HCT116 (cell line): ENCODE measurements around the gene MAP4K4. TPM values are rescaled to one million over a fixed set of nuclear protein-coding genes. Genes with fewer than 3 reads are reported as not detected.

ENCODE experiments used
- ATAC-seq: fragments of 200-7000 bp; cut with Tn5 transposase; 2 replicates; pipeline ENCODE4 v1.9.1; 2020; ENCODE audit warnings: mild to moderate bottlenecking, moderate library complexity
- BruUV-seq: library from RNA; stranded (reverse); fragments of 400-500 nt; replicated peaks from 2 replicates; lab custom pipeline; 2021; lab: Mats Ljungman, UMichigan
- CTCF ChIA-PET: fragments of 300-600 bp; sonication (Branson Sonifier 250); formaldehyde crosslinking; loops from one replicate; lab custom pipeline; 2021; ENCODE audit warnings: antibody characterized with exemption; lab: Charles Lee
- POLR2A ChIA-PET: fragments of 300-600, 350-600 bp; sonication (Branson Sonifier 250); formaldehyde crosslinking; loops from one replicate; lab custom pipeline; 2021; ENCODE audit warnings: antibody characterized with exemption; lab: Charles Lee
- RAD21 ChIA-PET, 2 experiments: fragments of 300-600 bp; sonication (Branson Sonifier 250); formaldehyde crosslinking; loops; one replicate each; lab custom pipeline; 2023; ENCODE audit warnings: low total read pairs in 2 of 2; ENCODE audit not compliant: uncharacterized antibody in 2 of 2, unreplicated experiment in 2 of 2, low non-redundant PET in 1 of 2; lab: Charles Lee
- DNase-seq: peaks from one replicate; pipeline ENCODE4 v3.0.0-alpha.2; 2010; ENCODE audit warnings: low read depth, low spot score
- H2AFZ ChIP-seq: fragments of 200-600 bp; shearing (Covaris generic), sonication (generic); 2 replicates; pipeline ENCODE4 v1.6.1; 2017; ENCODE audit warnings: low read depth, mixed run types, mixed read lengths, antibody characterized with exemption, low read length; ENCODE audit not compliant: poor library complexity, severe bottlenecking
- H3K27ac ChIP-seq: 2 replicates; pipeline ENCODE4 v1.5.1; 2012; ENCODE audit warnings: low read depth, low read length
- H3K27me3 ChIP-seq: fragments of 200-600 bp; sonication (generic); 2 replicates; pipeline ENCODE4 v1.6.1; 2016; ENCODE audit warnings: mixed run types, low read length, mixed read lengths; ENCODE audit not compliant: insufficient read depth
- H3K36me3 ChIP-seq, 2 experiments: fragments of 200-500 bp in 1 of 2; fragments of 200-600 bp in 1 of 2; sonication (Bioruptor generic) in 1 of 2; sonication (generic) in 1 of 2; 2 replicates each; pipeline versions ENCODE4 v1.5.1 to v1.6.1; 2014 to 2016; ENCODE audit warnings: low read length in 2 of 2, inconsistent platforms in 1 of 2, mixed read lengths in 1 of 2, mixed run types in 1 of 2; ENCODE audit not compliant: insufficient read depth in 2 of 2, control insufficient read depth in 1 of 2
- H3K4me1 ChIP-seq, 2 experiments: fragments of 200-600 bp in 1 of 2; sonication (generic) in 1 of 2; 2 replicates each; pipeline versions ENCODE4 v1.5.1 to v1.6.1; 2012 to 2017; ENCODE audit warnings: low read length in 2 of 2, inconsistent platforms in 1 of 2, mild to moderate bottlenecking in 1 of 2, mixed read lengths in 1 of 2, mixed run types in 1 of 2, moderate library complexity in 1 of 2; ENCODE audit not compliant: insufficient read depth in 2 of 2, control insufficient read depth in 1 of 2
- H3K4me2 ChIP-seq: fragments of 200-600 bp; sonication (generic); 2 replicates; pipeline ENCODE4 v1.6.1; 2017; ENCODE audit warnings: mixed run types, low read length, mixed read lengths
- H3K4me3 ChIP-seq, 2 experiments: fragments of 200-600 bp in 1 of 2; sonication (generic) in 1 of 2; replicated peaks in 1 of 2; 2 replicates each; pipeline ENCODE4 v1.5.1; 2011 to 2016; ENCODE audit warnings: low read length in 2 of 2, control low read depth in 1 of 2, low read depth in 1 of 2, mild to moderate bottlenecking in 1 of 2, mixed read lengths in 1 of 2, mixed run types in 1 of 2
- H3K79me2 ChIP-seq: fragments of 200-600 bp; sonication (generic); 2 replicates; pipeline ENCODE4 v1.6.1; 2017; ENCODE audit warnings: mild to moderate bottlenecking, mixed run types, low read length, moderate library complexity, mixed read lengths; ENCODE audit not compliant: insufficient read depth
- H3K9ac ChIP-seq: fragments of 200-600 bp; sonication (generic); 2 replicates; pipeline ENCODE4 v1.6.1; 2016; ENCODE audit warnings: low read length, mixed read lengths
- H3K9me2 ChIP-seq: fragments of 200-600 bp; sonication (generic), shearing (Covaris generic); 2 replicates; pipeline ENCODE4 v1.6.1; 2017; ENCODE audit warnings: mixed run types, mild to moderate bottlenecking, moderate library complexity; ENCODE audit not compliant: insufficient read depth
- H3K9me3 ChIP-seq, 2 experiments: fragments of 200-500 bp in 1 of 2; fragments of 200-600 bp in 1 of 2; sonication (Bioruptor generic) in 1 of 2; sonication (generic) in 1 of 2; 2 replicates each; pipeline ENCODE4 v1.6.1; 2014 to 2017; ENCODE audit warnings: low read length in 2 of 2, mixed read lengths in 2 of 2, inconsistent platforms in 1 of 2, low read depth in 1 of 2, mild to moderate bottlenecking in 1 of 2, mixed run types in 1 of 2, moderate library complexity in 1 of 2; ENCODE audit not compliant: control insufficient read depth in 1 of 2, insufficient read depth in 1 of 2
- H4K20me1 ChIP-seq: fragments of 200-600 bp; sonication (generic), shearing (Covaris generic); 2 replicates; pipeline ENCODE4 v1.6.1; 2017; ENCODE audit warnings: mixed run types, mild to moderate bottlenecking, moderate library complexity; ENCODE audit not compliant: insufficient read depth
- CBX3 ChIP-seq: IDR thresholded peaks from 2 replicates; pipeline ENCODE4 v1.6.1; 2012; ENCODE audit warnings: low read depth
- CEBPB ChIP-seq: IDR thresholded peaks from 2 replicates; pipeline ENCODE4 v1.6.1; 2012; ENCODE audit warnings: low read depth
- CTCF ChIP-seq, 3 experiments: fragments of 200-600 bp in 1 of 3; sonication (generic) in 1 of 3; IDR thresholded peaks in 2 of 3; conservative IDR thresholded peaks in 1 of 3; 2 replicates each; pipeline ENCODE4 v1.5.1; 2012 to 2017; ENCODE audit warnings: low read depth in 2 of 3, low read length in 2 of 3, antibody characterized with exemption in 1 of 3, borderline replicate concordance in 1 of 3, control low read depth in 1 of 3, mild to moderate bottlenecking in 1 of 3, mixed read lengths in 1 of 3, mixed run types in 1 of 3, moderate library complexity in 1 of 3; ENCODE audit not compliant: insufficient read depth in 1 of 3
- EZH2 ChIP-seq: fragments of 200-600 bp; sonication (generic); IDR thresholded peaks from 2 replicates; pipeline ENCODE4 v1.6.1; 2017; ENCODE audit warnings: antibody characterized with exemption, mixed run types
- EZH2phosphoT487 ChIP-seq: fragments of 200-600 bp; IDR thresholded peaks from 2 replicates; pipeline ENCODE4 v1.6.1; 2018; ENCODE audit warnings: antibody characterized with exemption, borderline replicate concordance
- FOSL1 ChIP-seq: IDR thresholded peaks from 2 replicates; pipeline ENCODE4 v1.6.1; 2012; ENCODE audit warnings: low read depth
- MAX ChIP-seq: IDR thresholded peaks from 2 replicates; pipeline ENCODE4 v1.6.1; 2012
- POLR2A ChIP-seq: IDR thresholded peaks from 2 replicates; pipeline ENCODE4 v1.7.0; 2011; ENCODE audit warnings: borderline replicate concordance; ENCODE audit not compliant: insufficient read depth, insufficient read length; ENCODE audit errors: extremely low read depth
- POLR2AphosphoS5 ChIP-seq: IDR thresholded peaks from 2 replicates; pipeline ENCODE4 v1.6.1; 2011; ENCODE audit warnings: mild to moderate bottlenecking, low read depth, low read length, moderate library complexity
- SP1 ChIP-seq: IDR thresholded peaks from 2 replicates; pipeline ENCODE4 v1.6.1; 2012; ENCODE audit warnings: low read depth
- ZBTB33 ChIP-seq: IDR thresholded peaks from 2 replicates; pipeline ENCODE4 v1.6.1; 2011; ENCODE audit warnings: mild to moderate bottlenecking, low read length, moderate library complexity; ENCODE audit not compliant: insufficient replicate concordance; ENCODE audit errors: extremely low read depth
- intact Hi-C: fragments of 100-400 bp; cut with micrococcal nuclease; formaldehyde crosslinking; loops from 2 replicates; pipeline ENCODE4 v1.10.0; 2022
- total RNA-seq: library from RNA; stranded (reverse); gene quantifications from one replicate; pipeline ENCODE4 v1.2.1, GENCODE V29; 2021; ENCODE audit not compliant: unreplicated experiment
- TF ChIP-seq, protein P1 (sequence below): IDR thresholded peaks from 2 replicates; pipeline ENCODE4 v1.6.1; 2012; ENCODE audit warnings: low read depth

MAP4K4 gene
- total RNA-seq, 1 experiment from 2014 or later, result 62.3 TPM

GRCh38 chr2:101794141-101794540 lies 96.6 kb downstream of the MAP4K4 start:
- TF ChIP-seq POLR2A, result no peak
- TF ChIP-seq CBX3, result no peak
- no peak for TF ChIP-seq CTCF (IDR thresholded peaks at IDR 0.05 in 2 of 3, conservative IDR thresholded peaks at IDR 0.05 in 1 of 3; ENCODE audit: borderline replicate concordance in 1 of 3, insufficient read depth in 1 of 3, low read depth in 2 of 3, low read length in 2 of 3)
- TF ChIP-seq EZH2phosphoT487, result no peak
- TF ChIP-seq ZBTB33, result no peak
- TF ChIP-seq MAX, result no peak
- no peak for TF ChIP-seq POLR2AphosphoS5
- TF ChIP-seq CEBPB, result no peak
- TF ChIP-seq FOSL1, result no peak
- TF ChIP-seq SP1, result no peak
- TF ChIP-seq, protein P1, sequence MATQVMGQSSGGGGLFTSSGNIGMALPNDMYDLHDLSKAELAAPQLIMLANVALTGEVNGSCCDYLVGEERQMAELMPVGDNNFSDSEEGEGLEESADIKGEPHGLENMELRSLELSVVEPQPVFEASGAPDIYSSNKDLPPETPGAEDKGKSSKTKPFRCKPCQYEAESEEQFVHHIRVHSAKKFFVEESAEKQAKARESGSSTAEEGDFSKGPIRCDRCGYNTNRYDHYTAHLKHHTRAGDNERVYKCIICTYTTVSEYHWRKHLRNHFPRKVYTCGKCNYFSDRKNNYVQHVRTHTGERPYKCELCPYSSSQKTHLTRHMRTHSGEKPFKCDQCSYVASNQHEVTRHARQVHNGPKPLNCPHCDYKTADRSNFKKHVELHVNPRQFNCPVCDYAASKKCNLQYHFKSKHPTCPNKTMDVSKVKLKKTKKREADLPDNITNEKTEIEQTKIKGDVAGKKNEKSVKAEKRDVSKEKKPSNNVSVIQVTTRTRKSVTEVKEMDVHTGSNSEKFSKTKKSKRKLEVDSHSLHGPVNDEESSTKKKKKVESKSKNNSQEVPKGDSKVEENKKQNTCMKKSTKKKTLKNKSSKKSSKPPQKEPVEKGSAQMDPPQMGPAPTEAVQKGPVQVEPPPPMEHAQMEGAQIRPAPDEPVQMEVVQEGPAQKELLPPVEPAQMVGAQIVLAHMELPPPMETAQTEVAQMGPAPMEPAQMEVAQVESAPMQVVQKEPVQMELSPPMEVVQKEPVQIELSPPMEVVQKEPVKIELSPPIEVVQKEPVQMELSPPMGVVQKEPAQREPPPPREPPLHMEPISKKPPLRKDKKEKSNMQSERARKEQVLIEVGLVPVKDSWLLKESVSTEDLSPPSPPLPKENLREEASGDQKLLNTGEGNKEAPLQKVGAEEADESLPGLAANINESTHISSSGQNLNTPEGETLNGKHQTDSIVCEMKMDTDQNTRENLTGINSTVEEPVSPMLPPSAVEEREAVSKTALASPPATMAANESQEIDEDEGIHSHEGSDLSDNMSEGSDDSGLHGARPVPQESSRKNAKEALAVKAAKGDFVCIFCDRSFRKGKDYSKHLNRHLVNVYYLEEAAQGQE, result no peak
- no peak for TF ChIP-seq EZH2
- POLR2A ChIA-PET, result no interaction called here
- H3K9me3 ChIP-seq, result no peaks in the 10 kb centered on the region
- no TSS peak for BruUV-seq
- no peak overlapping the region for H2AFZ ChIP-seq
- peaks cover under 1 to 2% of the 10 kb centered on the region in 2 experiments; a peak in 3 of 4 replicates for H3K4me1 ChIP-seq
- H3K27ac ChIP-seq, result no peak overlapping the region
- no peak overlapping the region for H3K4me2 ChIP-seq
- H3K36me3 ChIP-seq, result peaks cover 0 to 4% of the 10 kb centered on the region in 2 experiments; a peak in 1 of 4 replicates
- peaks cover 47% of the 10 kb centered on the region for H3K79me2 ChIP-seq
- DNase-seq, result no peak
- RAD21 ChIA-PET, result no interaction called here
- H4K20me1 ChIP-seq, result 0 out of 2 replicates have a peak, but pooled peaks cover 4% of the 10 kb centered on the region
- H3K4me3 ChIP-seq, result no peak overlapping the region
- no peak overlapping the region for H3K9ac ChIP-seq
- CTCF ChIA-PET, result no interaction called here
- no peaks in the 10 kb centered on the region for H3K9me2 ChIP-seq
- H3K27me3 ChIP-seq, result no peaks in the 10 kb centered on the region
- intact Hi-C loops, result no loop called here
- ATAC-seq, result no peak
